SU-DHL-6 (cell line): ENCODE results near the gene ATP4A.

ENCODE experiments used
- EZH2phosphoT487 ChIP-seq: fragments of 200-600 bp; sonication (generic), shearing (Covaris generic); conservative IDR thresholded peaks from 2 replicates; pipeline ENCODE4 v1.6.1; 2018; ENCODE audit warnings: mild to moderate bottlenecking, antibody characterized with exemption, low read length, moderate library complexity, mixed read lengths
- TF ChIP-seq, protein P1 (sequence below): fragments of 200-600 bp; sonication (generic); IDR thresholded peaks from one replicate; pipeline ENCODE4 v1.5.1; 2017; ENCODE audit warnings: antibody characterized with exemption, mild to moderate bottlenecking, low read length, moderate library complexity; ENCODE audit not compliant: insufficient read depth, poor library complexity, severe bottlenecking

DNA sequence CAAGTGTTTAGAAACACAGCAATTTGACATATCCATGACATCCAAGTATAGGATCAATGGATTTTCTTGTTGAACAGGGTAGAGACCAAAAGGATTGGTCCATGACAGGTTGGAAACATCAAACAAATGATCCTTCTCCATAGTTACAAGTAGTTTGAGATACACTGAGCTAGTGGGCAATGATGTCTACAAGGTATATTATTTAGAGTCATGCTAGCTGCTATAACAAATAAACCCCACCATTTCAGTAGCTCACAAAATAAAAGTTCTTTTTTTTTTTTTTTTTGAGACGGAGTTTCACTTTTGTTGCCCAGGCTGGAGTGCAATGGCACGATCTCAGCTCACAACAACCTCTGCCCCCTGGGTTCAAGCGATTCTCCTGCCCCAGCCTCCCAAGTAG lies 44.2 kb upstream of the ATP4A start:
- TF ChIP-seq, protein P1, sequence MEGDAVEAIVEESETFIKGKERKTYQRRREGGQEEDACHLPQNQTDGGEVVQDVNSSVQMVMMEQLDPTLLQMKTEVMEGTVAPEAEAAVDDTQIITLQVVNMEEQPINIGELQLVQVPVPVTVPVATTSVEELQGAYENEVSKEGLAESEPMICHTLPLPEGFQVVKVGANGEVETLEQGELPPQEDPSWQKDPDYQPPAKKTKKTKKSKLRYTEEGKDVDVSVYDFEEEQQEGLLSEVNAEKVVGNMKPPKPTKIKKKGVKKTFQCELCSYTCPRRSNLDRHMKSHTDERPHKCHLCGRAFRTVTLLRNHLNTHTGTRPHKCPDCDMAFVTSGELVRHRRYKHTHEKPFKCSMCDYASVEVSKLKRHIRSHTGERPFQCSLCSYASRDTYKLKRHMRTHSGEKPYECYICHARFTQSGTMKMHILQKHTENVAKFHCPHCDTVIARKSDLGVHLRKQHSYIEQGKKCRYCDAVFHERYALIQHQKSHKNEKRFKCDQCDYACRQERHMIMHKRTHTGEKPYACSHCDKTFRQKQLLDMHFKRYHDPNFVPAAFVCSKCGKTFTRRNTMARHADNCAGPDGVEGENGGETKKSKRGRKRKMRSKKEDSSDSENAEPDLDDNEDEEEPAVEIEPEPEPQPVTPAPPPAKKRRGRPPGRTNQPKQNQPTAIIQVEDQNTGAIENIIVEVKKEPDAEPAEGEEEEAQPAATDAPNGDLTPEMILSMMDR = no peak
- TF ChIP-seq EZH2phosphoT487 = no peak
